Skeletal muscle cell (primary cell): Measurements from ENCODE around the gene HIVEP3.

ENCODE experiments used
- DNase-seq: peaks from one replicate; pipeline ENCODE4 v3.0.0-alpha.2; 2010; ENCODE audit warnings: low read depth
- H3K4me3 ChIP-seq: 2 replicates; pipeline ENCODE4 v1.5.1; 2011; ENCODE audit warnings: low read depth, mild to moderate bottlenecking, control low read depth, low read length, moderate library complexity

The HIVEP3 gene

DNA sequence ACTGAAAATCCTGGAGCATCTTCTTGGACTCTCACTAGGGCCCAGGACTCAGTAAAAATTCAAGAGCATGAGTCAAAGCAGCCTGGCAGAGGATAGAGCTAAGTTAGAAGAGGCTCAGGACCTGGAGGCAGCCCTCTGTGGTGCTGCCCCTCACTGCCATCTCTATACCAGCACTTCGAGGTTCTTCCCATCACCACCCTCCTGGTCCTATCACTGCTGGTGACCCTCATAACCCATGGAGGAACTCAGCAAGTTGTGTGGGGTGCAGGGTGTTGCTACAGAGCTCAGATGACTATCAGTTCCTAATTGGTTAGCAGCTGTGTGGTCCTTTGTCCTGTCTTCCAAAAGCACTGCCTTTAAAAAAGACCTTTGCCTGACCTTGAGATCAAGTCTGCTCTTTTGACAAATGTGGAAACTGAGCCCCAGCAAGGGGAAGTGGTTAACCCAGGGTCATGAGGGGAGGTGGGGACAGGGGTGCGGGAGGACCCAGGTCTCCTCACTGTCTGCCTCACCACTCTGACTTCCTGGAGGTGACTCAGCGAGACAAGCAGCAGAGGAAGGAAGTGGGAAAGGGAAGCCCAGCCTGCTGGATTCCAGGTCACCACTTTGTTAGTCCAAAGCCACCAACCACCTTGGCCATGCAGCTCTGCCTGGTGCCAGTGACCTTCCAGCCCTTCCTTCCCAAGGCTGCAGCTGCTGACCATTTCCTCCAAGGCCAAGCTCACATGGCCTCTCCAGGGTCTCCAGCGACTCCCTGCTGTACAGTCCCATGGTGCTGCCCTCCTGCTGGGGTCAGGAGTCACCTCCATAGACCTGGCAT is 234.8 kb downstream of the HIVEP3 start:
- no peak for DNase-seq
- no peak overlapping the region for H3K4me3 ChIP-seq

DNA sequence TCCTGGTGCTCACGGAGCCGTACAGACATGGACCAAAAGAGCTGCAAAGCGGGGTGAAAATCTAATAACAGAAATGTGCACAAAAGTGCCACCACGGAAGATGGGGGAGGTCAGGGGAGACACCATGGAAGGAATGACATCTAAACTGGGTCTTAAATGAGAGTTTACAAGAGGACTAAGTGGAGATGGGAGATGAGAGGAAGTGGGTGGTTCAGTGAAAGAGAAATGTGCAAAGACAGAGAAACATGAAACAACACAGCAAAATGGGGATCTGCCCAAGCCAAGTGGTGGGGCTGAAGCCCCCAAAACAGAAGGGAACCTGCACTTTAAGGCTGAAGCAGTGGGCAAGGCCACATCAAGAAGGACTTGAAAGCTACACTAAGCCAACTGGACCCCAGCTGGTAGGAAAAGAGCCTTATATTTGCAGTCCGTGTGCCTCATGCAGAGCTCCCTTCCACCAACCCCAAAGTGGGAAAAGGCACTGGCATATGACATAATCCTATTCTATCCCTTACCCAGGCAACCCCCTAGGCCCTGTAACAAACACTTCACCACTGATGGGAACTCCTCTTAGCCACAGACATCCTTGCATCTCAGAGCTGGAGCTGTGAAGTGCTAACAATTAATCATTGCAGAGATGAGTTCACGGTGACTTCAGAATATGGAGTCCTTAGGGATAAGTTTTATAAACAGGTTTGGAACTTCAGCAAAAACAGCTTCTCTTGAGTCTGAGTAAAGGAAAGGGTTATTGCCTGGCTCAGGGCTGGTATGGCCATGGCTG is 235.7 kb downstream of the HIVEP3 start:
- H3K4me3 ChIP-seq = no peak overlapping the region
- peak; percentile 65 for DNase-seq

DNA sequence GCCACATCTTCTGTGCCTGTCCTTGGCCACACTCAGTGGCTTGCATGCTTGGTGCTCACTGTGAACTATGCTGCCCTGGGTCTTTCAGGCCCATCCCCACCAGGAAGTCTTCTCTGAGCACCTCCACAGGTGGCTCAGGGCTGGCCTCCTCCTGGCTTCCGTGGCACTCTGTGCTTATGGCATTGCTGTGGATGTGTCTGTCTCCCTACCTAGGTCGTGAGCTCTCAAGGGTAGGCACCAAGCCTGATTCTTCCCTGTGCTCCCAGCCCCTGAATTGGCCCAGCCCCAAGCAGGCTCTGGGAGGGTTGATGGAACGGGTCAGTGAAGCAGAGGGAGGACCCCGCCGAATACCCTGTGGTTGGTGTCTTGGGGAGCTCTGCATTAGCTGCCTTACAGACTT is 236.6 kb downstream of the HIVEP3 start:
- no peak overlapping the region for H3K4me3 ChIP-seq
- DNase-seq = no peak

DNA sequence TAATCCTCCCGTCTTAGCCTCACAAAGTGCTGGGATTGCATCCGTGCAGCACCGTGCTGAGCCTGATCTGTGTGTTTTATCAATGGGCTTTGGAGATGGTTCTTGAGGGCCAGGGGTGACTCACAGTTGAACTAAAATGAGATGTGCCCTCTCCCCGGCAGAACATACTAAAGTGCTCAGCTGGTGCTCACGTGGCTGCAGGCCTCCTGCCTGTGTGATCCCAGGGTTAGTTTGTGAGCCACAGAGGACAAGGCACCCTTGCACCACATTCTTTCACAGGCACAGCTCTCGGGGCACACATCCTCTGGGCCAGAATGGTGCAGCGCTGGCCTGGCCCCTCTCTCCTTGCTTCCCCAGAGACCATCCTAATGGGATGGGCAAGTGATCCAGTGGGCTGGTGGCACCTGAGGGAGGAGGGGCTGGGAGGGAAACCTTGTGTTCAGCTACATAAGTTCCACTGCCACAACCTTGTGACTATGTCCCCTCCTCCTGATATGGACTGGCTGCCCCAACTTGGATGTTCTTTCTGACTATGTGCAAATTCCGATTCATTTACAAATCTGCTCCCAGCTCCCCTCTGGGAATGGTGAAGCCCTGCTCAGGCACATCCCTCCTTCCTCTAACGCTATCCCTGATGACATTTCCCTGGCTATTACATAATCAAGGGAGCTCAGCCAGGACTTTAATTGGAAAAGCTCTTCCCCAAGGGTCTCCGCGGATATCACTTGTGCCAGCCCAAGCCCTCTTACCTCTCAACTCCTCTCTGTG is 237.2 kb downstream of the HIVEP3 start:
- H3K4me3 ChIP-seq = no peak overlapping the region
- DNase-seq = peak; percentile 80

DNA sequence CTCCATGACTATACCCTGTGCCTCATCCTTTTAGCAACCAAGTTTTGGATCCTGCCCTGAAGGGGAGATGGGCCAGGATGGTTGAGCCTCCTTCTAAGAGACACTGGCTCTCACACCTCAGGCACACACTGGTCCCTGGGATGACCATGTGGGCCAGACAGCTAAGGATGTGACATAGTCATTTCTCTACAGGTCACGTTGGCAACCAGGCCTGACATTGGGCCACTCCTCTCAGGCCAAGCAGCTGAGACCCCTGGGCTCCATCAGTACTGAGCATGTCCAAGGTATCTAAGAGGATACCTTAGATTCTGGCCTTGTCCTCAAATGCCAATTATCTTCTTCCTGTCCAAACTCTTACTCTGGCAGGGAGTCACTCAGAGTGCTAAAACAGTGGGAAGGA is 238.7 kb downstream of the HIVEP3 start:
- no peak for DNase-seq
- H3K4me3 ChIP-seq = no peak overlapping the region

DNA sequence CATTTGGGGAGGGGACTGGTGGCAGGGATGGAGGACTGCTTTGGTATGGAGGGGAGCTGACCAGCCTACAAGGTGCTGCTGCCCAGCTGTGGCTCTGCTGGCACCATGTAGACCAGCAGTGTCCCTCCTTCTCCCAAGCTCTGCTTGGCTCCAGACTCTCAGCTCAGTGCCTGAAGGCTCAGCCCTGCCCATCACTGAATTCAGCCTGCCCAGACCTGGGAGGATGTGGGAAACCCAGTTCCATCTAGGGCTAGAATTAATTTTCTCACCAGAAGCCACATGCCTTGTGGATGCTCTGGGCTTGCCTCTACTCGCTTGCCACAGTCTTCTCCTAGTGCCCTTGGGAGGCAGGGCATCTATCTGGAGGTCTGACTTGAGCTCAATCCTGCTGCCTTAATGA is 239.2 kb downstream of the HIVEP3 start:
- no peak for DNase-seq
- no peak overlapping the region for H3K4me3 ChIP-seq

DNA sequence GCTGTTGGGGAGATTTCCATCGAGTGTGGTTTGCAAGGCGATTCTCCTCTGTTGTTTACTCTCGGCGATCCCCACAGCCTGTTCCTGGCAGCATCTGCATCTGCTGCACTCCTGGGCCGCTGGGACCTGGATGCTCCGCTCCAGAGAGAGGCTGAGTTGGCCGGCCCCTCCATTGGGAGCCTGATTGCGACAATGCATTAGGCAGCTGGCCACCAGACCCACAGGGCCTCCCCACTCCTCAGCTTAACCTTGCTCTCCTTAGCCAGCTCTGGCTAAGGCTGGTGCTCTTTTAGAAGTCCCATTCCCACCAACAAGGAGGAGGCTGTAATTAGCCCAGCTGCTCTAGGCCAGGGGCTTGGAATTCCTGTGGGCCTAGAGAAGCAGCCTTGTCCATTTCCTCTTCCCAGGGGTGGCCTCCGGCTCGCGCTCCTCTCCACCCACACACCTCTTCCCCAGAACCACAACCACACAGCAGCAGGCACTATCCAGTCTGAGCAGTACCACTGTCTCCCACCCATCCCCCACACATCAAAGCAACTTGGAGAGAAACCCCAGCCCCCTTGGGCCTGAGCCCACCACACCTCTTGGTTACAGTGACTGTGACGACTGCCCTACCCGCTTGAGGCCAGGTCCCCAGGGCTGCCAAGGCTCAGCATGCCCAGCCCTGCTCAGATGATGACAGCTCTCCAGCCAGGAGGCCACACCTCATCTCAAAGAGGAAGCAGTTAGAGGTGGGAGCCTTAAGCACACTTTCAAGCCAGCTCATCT is 240.4 kb downstream of the HIVEP3 start:
- DNase-seq = peak; percentile 92
- H3K4me3 ChIP-seq = no peak overlapping the region

DNA sequence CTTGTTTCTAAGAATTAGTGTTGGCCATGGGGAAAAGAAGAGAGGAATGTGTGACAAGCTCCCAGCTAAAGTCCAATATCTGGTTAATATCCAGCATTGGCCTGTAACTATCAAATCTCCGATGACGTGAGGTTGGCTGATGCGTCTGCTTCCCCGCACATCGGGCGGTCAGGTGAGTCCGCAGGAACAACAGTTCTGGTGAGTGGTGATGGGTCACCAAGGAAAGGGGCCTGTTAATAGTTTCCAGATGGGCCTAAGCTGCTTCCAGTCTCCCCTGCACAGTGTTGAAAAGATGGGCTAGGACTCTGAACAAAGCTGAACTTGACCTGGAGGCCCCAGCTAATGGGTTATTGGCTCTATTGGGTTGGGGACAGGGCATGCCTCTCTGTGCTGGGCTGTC is 241.1 kb downstream of the HIVEP3 start:
- H3K4me3 ChIP-seq = no peak overlapping the region
- peak; percentile 76 for DNase-seq

DNA sequence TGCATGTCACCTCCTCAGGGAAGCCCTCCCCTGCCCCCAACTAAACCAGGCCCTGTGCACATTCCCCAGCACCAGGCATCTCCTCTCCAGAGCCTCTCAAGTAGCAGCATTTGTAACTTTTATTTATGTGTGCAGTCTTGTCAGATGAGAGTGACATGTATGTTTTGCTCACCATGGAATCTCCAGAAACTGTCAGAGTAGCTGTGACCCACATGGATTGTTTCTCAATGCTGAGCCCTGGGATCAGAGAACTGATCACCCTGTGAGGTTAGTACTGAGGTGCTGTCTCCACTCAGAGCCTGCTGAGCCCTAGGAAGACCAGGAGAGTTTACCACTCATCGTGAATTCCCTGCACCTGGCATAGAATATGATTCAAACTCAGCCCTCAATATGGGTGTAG is 243.3 kb downstream of the HIVEP3 start:
- no peak overlapping the region for H3K4me3 ChIP-seq
- DNase-seq = no peak

DNA sequence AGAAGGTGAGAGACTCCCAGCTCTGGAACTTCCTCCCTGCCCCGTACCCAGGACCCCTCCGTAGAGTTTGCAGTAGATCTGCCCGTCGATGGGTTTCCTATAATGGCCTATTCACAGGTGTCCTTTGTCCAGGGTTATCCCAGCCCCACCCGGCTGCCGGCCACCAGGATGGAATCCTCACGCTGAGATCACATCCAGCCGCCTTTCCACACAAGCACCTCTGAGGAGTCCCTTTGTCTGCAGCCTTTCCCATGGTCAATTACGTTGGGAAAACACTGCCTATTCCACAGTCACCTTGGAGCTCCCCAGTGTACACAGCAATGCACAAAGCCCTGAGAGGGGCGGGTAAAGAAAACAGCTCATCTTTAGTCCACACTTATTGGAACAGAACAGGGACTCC is 244.2 kb downstream of the HIVEP3 start:
- DNase-seq = no peak
- H3K4me3 ChIP-seq = no peak overlapping the region

DNA sequence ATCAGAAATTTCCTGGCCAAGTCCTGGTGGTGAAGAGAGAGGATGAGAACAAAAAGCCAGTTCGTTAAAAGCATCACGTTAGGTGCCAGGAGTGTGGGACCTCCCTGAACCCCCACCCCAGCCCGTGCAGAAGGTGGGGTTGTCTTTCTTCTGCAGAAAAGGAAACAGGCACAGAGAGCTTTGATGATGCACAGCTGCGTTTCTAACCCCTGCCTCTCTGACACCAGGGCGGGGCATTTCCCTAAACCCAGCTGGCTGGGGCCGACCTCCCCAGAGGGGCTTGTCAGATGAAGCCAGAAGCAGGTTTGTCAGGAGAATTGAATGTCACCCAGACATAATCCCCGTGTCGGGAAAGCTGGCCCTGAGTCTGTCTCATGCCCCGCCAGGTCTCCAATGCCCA is 244.9 kb downstream of the HIVEP3 start:
- no peak for DNase-seq
- no peak overlapping the region for H3K4me3 ChIP-seq

DNA sequence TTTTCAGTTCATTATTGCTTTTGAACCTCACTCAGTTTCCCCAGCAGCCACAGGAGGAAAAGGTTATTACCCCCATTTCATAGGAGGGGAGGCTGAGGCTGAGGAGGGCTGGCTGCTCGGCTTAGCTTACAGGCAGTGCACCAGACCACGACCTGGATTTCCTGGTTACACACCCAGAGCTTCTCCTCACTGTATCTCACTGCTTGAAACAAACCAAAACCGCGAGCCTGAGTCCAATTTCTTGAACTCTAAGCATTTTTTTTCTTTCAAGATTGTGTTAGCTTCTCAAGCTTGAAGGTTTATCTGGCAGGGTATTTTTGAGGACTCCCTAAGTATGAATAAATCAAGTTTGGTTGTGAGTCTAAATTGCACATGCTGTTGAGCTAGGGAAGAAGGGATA is 245.3 kb downstream of the HIVEP3 start:
- no peak overlapping the region for H3K4me3 ChIP-seq
- no peak for DNase-seq

DNA sequence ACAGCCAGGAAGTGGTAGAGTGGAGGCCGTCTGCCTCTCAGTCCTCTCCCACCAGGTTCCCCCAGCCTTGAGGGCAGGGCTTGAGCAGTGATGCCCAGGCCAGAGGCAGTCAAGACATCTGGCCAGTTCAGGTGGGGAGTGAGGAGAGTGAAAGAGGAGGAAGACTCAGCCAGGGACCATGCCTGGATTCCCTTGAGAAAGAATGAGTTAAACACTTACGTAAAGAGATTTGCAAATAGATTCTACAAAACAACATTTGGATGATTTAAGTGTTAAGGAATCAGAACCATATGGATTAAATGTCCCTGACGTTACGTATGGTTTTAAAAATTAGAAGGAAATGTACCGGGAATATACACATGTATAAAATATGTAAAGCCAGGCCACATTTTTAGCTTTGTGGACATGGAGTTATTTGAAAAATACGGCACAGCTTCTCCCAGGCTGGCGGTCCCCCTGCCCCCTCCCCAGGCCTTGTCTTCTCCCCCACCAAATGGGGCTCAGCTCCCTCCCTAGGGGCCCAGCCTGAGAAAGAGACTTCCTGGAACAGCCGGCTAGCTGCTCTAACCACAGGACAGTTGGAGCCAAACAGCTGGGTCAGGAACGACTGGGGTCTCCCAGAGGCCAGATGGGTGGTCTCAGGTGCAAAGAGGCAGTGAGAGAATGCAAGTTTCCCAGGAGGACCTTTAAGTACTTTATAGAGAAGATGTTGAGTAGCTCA is 245.9 kb downstream of the HIVEP3 start:
- DNase-seq = peak; percentile 93
- H3K4me3 ChIP-seq = no peak overlapping the region

DNA sequence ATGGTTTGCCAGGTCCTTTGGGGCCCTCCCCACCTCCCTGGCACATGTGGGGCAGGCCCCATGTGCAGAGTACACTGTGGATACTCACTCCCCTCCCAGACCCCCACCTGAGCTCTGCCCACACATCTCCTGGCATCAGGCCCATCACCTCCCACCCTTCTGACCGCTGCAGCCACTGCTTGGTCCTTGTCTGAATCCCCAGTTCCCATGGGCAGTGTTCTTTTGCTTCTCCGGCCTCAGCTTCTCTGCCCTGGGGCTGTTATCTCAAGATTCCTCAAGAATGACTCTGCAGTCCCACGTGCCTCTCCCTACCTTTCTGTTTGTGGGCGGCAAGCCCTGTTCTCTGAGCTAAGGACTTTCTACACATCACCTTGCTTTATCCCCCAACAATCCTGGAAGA is 246.5 kb downstream of the HIVEP3 start:
- no peak overlapping the region for H3K4me3 ChIP-seq
- no peak for DNase-seq

DNA sequence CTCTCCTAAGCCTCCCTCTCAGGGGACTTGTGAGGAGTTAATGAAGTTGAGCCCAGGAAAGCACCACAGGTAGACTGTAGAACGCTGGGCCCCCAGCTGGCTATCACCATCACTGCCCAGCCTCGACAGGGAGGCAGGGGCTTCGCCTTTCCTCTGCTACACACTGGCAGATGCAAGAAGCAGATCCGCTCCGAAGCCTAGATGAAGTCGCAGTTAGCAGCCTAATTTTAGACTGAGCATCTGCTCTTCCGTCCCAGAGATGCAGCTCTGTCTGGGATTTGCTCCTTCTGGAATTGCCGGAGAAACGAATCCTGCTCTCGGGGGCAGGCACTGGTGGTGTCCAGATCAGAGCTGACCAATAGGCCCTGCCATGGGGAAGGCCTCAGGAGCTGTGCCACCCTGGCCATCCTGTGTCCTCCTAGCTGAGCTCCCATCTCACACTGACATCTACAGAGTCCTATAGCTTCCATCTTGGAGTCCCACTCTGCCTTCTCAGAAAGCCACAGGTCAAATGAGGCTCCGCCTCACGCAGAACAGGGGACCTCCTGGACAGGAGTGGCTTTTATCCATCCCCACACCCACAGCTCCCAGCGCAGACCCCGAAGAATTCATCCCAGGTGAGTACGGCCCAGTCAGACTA is 247.5 kb downstream of the HIVEP3 start:
- H3K4me3 ChIP-seq = no peak overlapping the region
- DNase-seq = no peak

DNA sequence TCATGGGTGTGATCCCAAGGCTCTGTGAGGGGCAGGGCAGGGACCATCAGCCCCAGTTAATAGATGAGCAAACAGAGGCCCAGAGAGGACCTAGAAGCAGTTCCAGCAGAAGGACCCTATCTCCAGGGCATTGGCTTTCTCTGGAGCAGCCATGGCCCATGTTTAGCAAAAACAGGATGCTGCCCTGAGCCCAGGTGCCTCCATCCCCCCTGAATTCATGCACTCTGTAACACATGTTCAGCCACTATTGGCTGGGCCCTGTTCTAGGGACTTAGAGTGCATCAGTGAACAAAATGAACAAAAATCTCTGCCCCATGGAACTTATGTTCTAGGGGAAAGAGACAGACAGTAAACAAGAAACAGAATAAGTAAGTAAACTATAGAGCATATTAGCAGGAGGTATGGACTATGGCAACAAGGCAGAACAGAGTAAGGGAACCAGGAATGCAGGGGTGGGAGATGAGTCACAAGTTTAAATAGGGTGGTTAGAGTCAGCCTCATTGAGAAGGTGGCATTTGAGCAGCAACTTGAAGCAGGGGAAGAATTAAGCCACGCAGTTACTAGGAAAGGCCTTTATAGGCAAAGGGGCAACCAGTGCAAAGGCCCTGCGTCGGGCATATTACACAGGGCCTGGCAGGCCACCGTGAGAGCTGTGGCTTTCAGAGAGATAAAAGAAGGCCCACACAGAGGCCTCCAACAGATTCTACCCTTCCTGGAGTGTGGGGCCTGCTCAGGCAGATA is 248.3 kb downstream of the HIVEP3 start:
- DNase-seq = peak; percentile 66
- H3K4me3 ChIP-seq = no peak overlapping the region

DNA sequence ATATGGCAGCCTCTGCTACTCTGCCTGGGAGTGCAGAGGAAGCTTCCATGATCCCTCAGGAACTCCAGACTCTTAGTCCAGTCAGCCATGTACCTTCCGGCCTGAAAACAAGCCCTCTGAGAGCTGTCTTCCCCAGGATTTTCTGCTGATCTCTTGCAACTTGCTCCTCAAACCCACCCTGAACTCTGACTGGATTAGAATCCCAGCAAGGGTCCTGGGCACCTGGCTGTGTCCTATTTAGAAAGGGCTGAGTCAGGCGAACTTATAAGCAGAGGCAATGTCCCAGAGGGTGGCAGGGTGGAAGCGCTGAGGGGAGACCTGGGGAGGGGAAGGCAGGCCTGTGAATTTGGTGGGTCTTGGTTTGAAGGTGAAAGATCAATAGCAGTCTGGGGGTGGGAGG is 249.8 kb downstream of the HIVEP3 start:
- H3K4me3 ChIP-seq = no peak overlapping the region
- DNase-seq = no peak
